Suprapubic skin (tissue), 4 donors: ENCODE data around the gene RAB40B. TPM values are rescaled to one million over a fixed set of nuclear protein-coding genes. Genes with fewer than 3 reads are reported as not detected.
A peak's percentile ranks its signal among the peaks of the same experiment; 100 is the strongest.

ENCODE experiments used
- DNase-seq, 2 donors: peaks; one replicate each; pipeline ENCODE4 v3.0.0-alpha.2; 2019; ENCODE audit warnings: low spot score in 2 of 2
- H3K27ac ChIP-seq: fragments of 200-600 bp; sonication (generic); one replicate; pipeline ENCODE4 v1.5.1; 2019
- H3K27me3 ChIP-seq: fragments of 200-600 bp; sonication (generic); one replicate; pipeline ENCODE4 v1.5.1; 2019
- H3K36me3 ChIP-seq: fragments of 200-600 bp; sonication (generic); one replicate; pipeline ENCODE4 v1.5.1; 2019
- H3K4me1 ChIP-seq: fragments of 200-600 bp; sonication (generic); one replicate; pipeline ENCODE4 v1.5.1; 2019
- H3K4me3 ChIP-seq: fragments of 200-600 bp; sonication (generic); one replicate; pipeline ENCODE4 v1.5.1; 2019; ENCODE audit warnings: mild to moderate bottlenecking
- H3K9me3 ChIP-seq: fragments of 200-600 bp; sonication (generic); one replicate; pipeline ENCODE4 v1.5.1; 2019
- EP300 ChIP-seq: sonication (generic); formaldehyde crosslinking; IDR thresholded peaks from one replicate; pipeline ENCODE4 v1.6.1; 2017; ENCODE audit warnings: antibody characterized with exemption
- POLR2A ChIP-seq, 2 donors: fragments of 450-650 bp; IDR thresholded peaks; one replicate each; pipeline ENCODE4 v1.6.1; 2017; ENCODE audit warnings: antibody characterized with exemption in 2 of 2, mild to moderate bottlenecking in 2 of 2, moderate library complexity in 2 of 2
- POLR2AphosphoS5 ChIP-seq, 3 donors: sonication (generic); formaldehyde crosslinking; IDR thresholded peaks; one replicate each; pipeline ENCODE4 v1.6.1; 2017; ENCODE audit warnings: antibody characterized with exemption in 3 of 3
- WGBS: methylation state at CpG from one replicate; pipeline ENCODE4 v1.1.5; 2018; 5-methylcytosine and 5-hydroxymethylcytosine counted together
- total RNA-seq, 4 donors: library from RNA; depleted of rRNA; stranded (reverse); fragments of >200 nt; gene quantifications; one replicate each; pipeline ENCODE4 v1.1.0, GENCODE V29; 2016
- TF ChIP-seq, protein P1 (sequence below), 2 donors: fragments of 200-600 bp in 1 of 2; fragments of 450-650 bp in 1 of 2; sonication (generic) in 1 of 2; IDR thresholded peaks; one replicate each; pipeline ENCODE4 v1.5.1; 2016 to 2019; ENCODE audit warnings: antibody characterized with exemption in 2 of 2, mild to moderate bottlenecking in 1 of 2, moderate library complexity in 1 of 2

RAB40B gene
- total RNA-seq, 4 donors from 2014 or later = 15.9 to 24.3 (median 21.6) TPM

DNA sequence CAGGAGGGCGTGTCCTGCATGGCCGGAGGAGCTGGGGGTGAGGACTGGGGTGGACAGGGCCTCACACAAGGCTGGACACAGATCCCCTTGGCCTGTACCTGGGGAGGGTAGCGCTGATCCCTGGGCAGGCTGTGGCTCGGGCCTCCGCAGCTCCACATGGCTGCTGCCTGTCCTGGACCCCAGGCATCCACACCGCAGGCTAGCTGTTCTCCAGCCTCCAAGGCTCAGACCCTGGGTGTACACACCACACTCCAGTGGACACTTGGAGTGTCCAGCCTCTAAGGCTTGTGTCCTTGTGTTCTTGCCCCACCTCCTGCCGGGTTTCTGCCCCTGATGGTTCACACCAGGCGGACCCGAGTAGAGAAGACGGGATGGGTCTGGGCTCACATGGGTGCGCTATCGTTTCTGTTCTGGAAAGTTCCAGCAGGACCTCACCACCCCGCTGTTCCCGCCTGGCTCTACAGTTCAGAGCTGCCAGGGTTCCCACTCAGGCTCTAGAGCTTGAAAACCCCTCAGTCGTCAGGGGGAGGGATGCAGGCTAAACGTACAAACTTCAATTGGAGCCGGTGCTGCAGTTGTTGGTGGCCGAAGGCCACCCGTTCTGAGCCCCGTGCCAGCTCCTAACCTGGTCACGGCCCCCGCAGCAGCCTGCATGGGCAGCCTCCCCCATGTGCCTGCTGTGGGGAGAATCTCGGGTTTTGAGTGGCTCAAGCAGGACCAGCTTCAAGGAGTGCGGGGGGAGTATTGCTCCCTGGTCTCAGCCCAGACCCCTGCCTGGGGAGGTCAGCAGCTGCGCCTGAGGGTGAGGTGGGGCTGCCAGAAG, 11.4 kb upstream of the RAB40B start:
- Histone ChIP-seq H3K27me3 (no peaks in the 10 kb centered on the region), H3K36me3 (no peaks in the 10 kb centered on the region), H3K4me1 (no peaks in the 10 kb centered on the region), H3K4me3 (no peak overlapping the region), H3K9me3 (no peaks in the 10 kb centered on the region), H3K27ac (no peak overlapping the region)
- WGBS = 82% methylated on average over 18 of the region's 25 CpGs
- peak in 1 of 2 donors; percentile 63 for DNase-seq
- no peak for TF ChIP-seq POLR2A (IDR thresholded peaks at IDR 0.05)
- TF ChIP-seq POLR2AphosphoS5 (IDR thresholded peaks at IDR 0.05) = no peak
- TF ChIP-seq, protein P1, sequence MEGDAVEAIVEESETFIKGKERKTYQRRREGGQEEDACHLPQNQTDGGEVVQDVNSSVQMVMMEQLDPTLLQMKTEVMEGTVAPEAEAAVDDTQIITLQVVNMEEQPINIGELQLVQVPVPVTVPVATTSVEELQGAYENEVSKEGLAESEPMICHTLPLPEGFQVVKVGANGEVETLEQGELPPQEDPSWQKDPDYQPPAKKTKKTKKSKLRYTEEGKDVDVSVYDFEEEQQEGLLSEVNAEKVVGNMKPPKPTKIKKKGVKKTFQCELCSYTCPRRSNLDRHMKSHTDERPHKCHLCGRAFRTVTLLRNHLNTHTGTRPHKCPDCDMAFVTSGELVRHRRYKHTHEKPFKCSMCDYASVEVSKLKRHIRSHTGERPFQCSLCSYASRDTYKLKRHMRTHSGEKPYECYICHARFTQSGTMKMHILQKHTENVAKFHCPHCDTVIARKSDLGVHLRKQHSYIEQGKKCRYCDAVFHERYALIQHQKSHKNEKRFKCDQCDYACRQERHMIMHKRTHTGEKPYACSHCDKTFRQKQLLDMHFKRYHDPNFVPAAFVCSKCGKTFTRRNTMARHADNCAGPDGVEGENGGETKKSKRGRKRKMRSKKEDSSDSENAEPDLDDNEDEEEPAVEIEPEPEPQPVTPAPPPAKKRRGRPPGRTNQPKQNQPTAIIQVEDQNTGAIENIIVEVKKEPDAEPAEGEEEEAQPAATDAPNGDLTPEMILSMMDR (IDR thresholded peaks at IDR 0.05) = no peak
- TF ChIP-seq EP300 = no peak

DNA sequence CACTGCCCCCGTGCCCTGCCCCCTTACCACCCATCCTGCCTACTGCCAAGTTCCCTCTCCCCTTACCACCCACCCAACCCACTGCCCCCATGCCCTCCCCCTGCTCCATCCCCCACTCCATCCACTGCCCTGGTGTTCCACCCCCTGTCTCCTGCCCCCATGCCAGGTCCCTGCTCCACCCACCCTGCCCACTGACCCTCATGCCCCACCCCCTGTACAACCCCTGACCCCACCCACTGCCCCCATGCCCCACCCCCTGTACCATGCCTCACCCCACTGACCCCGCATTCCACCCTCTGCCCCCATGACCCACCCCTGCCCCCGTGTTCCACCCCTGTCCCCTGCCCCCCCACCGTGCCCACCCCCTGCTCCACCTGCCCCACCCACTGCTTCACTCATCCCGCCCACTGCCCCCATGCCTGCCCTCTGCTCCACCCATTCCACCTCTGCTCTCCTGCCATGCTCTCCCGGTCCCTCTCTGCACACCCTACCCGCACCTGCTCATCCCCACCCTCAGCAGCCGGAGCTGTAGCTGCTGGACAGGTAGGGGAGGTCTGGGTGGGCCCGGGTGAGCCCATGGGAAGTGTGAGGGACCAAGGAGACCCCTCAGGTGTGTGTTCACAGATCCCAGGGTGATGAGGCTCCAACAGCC, 10.7 kb upstream of the RAB40B start:
- Histone ChIP-seq H3K4me1 (no peaks in the 10 kb centered on the region), H3K27ac (no peak overlapping the region), H3K27me3 (no peaks in the 10 kb centered on the region), H3K9me3 (no peaks in the 10 kb centered on the region), H3K4me3 (no peak overlapping the region), H3K36me3 (no peaks in the 10 kb centered on the region)
- TF ChIP-seq POLR2AphosphoS5 (IDR thresholded peaks at IDR 0.05) (no peak), EP300 (no peak), POLR2A (IDR thresholded peaks at IDR 0.05) (no peak)
- TF ChIP-seq, protein P1 (IDR thresholded peaks at IDR 0.05) = no peak
- 61% methylated on average over 8 of the region's 9 CpGs for WGBS
- DNase-seq = peak in 1 of 2 donors; percentile 58

DNA sequence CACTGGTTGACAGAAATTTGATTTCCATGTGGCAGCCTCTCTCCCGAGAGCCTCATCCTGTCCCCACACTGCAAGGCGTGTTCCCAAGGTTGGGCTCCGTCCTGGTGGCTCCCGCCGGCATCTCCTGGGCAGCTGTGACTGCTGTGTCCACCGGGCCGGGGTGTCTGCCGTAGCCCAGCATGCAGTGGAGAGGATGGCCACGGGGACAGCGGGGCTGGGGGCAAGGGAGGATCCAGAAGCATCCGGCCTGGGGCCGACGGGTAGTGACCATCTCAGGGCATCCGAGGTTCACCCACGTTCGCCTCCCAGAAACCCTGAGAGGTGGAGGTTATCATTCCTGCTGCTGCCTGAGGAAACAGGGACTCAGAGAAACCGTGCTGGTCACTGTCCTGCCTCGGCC, 7.3 kb upstream of the RAB40B start:
- 90% methylated on average over 7 of the region's 18 CpGs for WGBS
- DNase-seq = no peak
- no peaks in the 10 kb centered on the region for H3K27me3 ChIP-seq
- no peak overlapping the region for H3K4me3 ChIP-seq
- H3K4me1 ChIP-seq = peaks cover 11% of the 10 kb centered on the region
- no peaks in the 10 kb centered on the region for H3K36me3 ChIP-seq
- no peak for TF ChIP-seq POLR2AphosphoS5 (IDR thresholded peaks at IDR 0.05)
- TF ChIP-seq, protein P1 (IDR thresholded peaks at IDR 0.05) = no peak
- no peak for TF ChIP-seq EP300
- TF ChIP-seq POLR2A (IDR thresholded peaks at IDR 0.05) = no peak
- no peak overlapping the region for H3K27ac ChIP-seq
- H3K9me3 ChIP-seq = no peaks in the 10 kb centered on the region

DNA sequence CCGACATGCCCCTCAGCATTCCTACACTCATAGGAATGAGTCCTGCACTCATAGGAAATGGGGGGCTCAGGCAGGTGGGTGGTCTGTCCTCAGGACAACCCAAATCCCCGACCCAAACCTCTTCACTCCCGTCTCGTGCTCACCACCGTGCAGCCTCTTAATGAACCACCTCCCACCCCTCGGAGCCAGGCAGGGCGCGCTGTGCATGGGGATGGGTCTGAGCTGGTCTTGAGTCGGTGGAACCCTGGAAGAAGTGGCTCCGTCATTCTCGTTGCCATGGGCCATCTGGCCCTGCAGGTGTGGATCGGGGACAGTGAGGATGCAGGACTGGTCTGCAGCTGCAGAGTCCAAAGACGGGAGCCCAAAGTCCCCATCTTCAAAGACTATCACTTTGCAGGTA, 6.4 kb upstream of the RAB40B start:
- 84% methylated on average over 13 of the region's 13 CpGs for WGBS
- H3K9me3 ChIP-seq = no peaks in the 10 kb centered on the region

More for the DNA sequence above, 6.4 kb upstream of the RAB40B start:
- Histone ChIP-seq H3K36me3 (no peaks in the 10 kb centered on the region), H3K4me3 (no peak overlapping the region), H3K27me3 (no peaks in the 10 kb centered on the region), H3K27ac (no peak overlapping the region), H3K4me1 (peaks cover 11% of the 10 kb centered on the region)
- DNase-seq = no peak
- TF ChIP-seq POLR2AphosphoS5 (IDR thresholded peaks at IDR 0.05) (no peak), EP300 (no peak)
- TF ChIP-seq, protein P1 (IDR thresholded peaks at IDR 0.05) = no peak
